A549 treated with AZD2906 at 1 μM for 4 hours (cell line): ENCODE measurements around the gene C1QTNF1. TPM values are rescaled to one million over a fixed set of nuclear protein-coding genes. Genes with fewer than 3 reads are reported as not detected.

Source experiments
- total RNA-seq: library from RNA; stranded (reverse); fragments of 200-300 nt; extraction: Qiagen RNA extraction; gene quantifications from 5 replicates; pipeline ENCODE4 v1.2.3, GENCODE V29; 2022

Gene C1QTNF1, protein sequence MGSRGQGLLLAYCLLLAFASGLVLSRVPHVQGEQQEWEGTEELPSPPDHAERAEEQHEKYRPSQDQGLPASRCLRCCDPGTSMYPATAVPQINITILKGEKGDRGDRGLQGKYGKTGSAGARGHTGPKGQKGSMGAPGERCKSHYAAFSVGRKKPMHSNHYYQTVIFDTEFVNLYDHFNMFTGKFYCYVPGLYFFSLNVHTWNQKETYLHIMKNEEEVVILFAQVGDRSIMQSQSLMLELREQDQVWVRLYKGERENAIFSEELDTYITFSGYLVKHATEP
- 57.9 to 66.6 TPM (median 59.1 TPM) in 5 replicates for total RNA-seq

DNA sequence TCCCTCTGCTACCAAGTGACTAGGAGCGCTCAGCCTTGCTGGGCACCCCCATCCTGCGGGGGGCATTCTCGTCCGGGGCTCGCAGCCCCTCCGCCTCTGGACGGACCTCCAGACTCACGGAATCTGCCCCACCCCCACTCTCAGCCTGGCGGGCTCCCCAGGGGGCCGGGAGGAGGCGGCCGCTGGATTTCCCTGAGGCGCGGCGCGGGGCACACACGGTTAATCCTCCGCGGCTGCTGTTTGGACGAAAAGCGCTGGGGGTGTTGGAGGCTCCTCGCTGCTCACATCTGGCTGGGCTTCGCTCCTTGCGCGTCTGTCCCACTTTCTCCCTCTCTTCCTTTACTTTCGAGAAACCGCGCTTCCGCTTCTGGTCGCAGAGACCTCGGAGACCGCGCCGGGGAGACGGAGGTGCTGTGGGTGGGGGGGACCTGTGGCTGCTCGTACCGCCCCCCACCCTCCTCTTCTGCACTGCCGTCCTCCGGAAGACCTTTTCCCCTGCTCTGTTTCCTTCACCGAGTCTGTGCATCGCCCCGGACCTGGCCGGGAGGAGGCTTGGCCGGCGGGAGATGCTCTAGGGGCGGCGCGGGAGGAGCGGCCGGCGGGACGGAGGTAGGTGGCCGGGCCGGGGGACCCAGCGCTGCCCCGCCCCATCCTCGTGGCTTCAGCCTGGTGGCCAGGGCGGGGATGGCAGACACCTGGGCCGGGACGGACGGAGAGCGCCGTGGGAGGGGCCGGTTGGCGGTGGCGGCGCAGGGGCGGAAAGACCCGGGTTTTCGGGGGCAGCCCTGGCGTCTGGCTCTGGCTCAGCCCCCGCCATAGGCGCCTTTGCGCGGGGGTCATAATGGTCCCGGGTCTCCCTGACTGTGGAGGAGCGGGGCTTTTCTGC lies at the start of gene C1QTNF1:
TSS of gene C1QTNF1 (plus strand) at position 284 of the 886 bp plus-strand sequence. CDS start 19,800 bp downstream, outside the sequence.

DNA sequence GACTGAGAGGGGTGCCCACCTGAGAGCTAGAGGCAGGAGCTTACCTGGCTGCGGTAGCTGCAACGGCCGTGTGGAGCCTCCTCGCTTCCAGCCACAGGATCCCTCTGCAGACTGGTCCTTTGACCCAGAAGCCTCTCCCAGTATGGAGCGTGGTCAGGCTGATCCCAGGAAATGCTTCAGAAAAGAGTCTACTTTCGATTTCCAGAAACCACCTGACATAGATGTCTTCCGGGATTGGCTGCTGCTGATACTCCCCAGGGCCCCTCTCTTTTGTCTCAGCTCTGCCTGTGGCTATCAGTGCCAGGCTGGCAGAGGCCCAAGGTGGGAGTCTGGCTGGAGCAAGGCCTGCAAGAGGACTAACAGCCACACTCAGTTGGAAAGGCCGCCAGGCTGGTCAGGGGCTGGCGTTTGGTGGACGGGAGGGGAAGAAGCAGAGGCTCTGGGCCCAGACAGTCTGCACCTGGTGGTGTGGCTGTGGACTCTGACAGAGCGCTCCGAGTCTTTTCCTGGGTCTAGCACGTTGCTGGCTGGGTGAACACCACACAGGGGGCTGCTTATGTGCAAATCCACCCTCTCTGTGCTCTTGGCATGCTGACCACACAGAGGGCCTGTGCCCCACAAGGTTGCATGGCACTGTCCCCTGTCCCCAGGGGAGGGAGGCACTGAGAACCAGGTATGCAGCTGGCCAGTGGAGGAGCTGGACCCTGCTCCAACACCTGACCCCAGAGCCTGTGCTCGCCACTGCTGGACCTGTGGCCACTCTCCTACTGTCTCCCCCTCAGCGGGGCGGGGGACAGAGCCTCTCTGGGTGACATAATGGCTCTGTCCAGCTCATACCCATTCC lies 44.0 kb upstream of the C1QTNF1 start, which contains the start of gene LGALS3BP:
TSS of gene LGALS3BP (minus strand) at position 144 of the 844 bp plus-strand sequence. CDS start 2,732 bp downstream, outside the sequence.

DNA sequence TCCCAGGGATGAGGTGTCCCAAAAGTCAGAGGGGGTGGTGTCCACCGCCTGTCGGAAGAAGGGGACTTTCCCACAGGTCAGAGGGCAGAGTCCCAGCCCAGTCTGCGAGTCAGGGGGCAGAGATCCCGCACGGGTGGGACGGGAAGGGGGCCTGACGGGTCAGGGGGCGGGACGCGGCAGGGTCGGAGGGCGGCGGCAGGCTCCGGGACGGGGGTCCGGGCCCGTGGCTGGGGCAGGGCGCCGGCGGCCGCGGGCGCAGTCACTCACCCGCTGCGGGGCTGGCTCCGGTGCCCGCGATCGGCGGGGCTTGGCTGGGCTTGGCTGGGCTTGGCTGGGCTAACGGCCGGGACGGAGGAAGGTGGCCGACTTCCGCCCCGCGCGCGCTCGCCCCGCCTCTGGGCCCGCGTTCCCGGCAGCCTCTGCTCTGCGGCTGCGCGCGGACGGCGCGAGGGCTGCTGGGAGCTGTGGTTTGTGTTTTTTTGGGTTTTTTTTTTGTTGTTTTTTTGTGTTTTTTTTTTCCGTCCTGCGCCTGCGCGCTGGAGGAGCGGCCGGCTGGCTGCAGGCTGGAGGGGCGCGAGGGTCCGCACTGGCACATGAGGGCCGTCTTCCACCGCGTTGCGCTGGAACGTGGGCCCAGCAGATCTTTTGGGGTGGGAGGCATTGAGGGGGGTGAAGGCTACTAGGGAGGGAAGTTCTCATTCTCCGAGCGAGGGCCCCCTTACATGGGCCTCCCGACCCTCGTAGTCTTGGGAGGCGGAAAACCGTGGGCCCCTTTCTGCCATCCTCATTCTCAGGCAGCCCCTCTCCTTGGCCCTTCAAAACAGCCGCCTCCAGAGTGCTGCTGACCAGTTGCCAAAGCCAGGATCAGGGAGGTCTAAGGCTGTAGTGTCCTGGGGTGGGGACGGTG lies 14.3 kb upstream of the C1QTNF1 start, which contains the start of gene CANT1:
TSS of gene CANT1 (minus strand) at position 368 of the 907 bp plus-strand sequence. CDS start 12,142 bp downstream, outside the sequence.

DNA sequence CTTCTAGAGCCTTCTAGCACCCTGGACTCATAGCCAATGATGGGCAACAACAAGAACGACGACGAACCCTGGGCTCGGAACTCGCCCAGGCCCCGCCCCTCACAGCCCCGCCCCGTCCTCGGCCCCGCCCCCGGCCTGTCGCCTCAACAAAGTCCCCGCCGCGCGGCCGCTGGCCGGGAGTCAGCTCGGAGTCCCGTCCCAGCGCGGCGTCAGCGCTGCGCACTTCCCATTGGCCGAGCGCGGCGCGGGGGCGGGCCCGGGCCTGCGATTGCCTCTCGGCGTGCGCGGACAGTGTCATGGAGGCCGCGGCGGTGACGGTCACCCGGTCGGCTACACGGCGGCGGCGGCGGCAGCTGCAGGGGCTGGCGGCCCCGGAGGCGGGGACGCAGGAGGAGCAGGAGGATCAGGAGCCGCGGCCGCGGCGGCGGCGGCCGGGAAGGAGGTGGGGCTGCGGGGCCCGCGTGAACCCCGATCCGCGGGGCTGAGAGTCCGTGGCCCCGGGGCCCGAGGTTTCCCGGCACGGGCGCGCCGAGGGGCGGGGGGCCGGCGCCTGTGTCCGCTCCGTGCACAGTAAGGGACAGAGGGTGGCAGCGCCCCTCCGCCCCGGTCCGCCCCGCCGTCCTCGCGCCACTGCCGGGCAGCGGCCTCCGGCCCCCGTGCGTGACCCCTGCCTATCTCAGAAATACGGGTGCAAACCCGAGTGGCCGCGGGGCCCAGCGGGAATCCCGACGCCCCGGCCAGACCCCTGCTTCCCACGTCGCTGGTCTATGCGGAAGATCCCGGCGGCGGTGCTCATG lies 50.9 kb downstream of the C1QTNF1 start, which contains the start of gene ENGASE:
TSS of gene ENGASE (plus strand) at position 176 of the 797 bp plus-strand sequence. CDS start at position 297, 121 bp downstream.

Other genes starting within 250 kb of the C1QTNF1 start
- gene CYTH1, start 241.9 kb upstream of the C1QTNF1 start, total RNA-seq, result 62.6 to 77.0 TPM (median 64.3 TPM) in 5 replicates
- 51.6 to 59.2 TPM (median 52.4 TPM) in 5 replicates for gene USP36, start 183.4 kb upstream of the C1QTNF1 start, total RNA-seq
- 0.25 to 0.48 TPM (median 0.26 TPM) in 5 replicates for gene CEP295NL, start 121.0 kb upstream of the C1QTNF1 start, total RNA-seq
- gene TIMP2, start 98.8 kb upstream of the C1QTNF1 start, total RNA-seq, result 190 to 244 TPM (median 213 TPM) in 5 replicates
- gene LGALS3BP, start 44.2 kb upstream of the C1QTNF1 start, total RNA-seq, result 69.9 to 86.6 TPM (median 83.4 TPM) in 5 replicates
- gene CANT1, start 14.4 kb upstream of the C1QTNF1 start, total RNA-seq, result 81.0 to 84.2 TPM (median 83.9 TPM) in 5 replicates
- 9.6 to 20.0 TPM (median 13.7 TPM) in 5 replicates for gene ENGASE, start 50.7 kb downstream of the C1QTNF1 start, total RNA-seq